Measurements from ENCODE around the gene GSX2. TPM values are rescaled to one million over a fixed set of nuclear protein-coding genes. Genes with fewer than 3 reads are reported as not detected.

The GSX2 gene
- total RNA-seq: not detected in 2 replicates

GRCh38 chr4:54099748-54100574 is at the start of gene GSX2:
Gene GSX2, plus strand, starts transcription at chr4:54100163. Its CDS starts 182 bp downstream, at chr4:54100345.

GRCh38 chr4:54064317-54065111 is 35.4 kb upstream of the GSX2 start, which contains the start of gene CHIC2:
Gene CHIC2, minus strand, starts transcription at chr4:54064605. Its CDS starts 305 bp downstream, at chr4:54064300.

Other genes with a start within 250 kb of the GSX2 start
- gene CHIC2, start 35.6 kb upstream of the GSX2 start, total RNA-seq: 52.4 and 58.6 TPM in 2 replicates
- gene PDGFRA, start 129.1 kb downstream of the GSX2 start, total RNA-seq: 598 and 633 TPM in 2 replicates